ENCODE data around the gene RBMS1. TPM values are rescaled to one million over a fixed set of nuclear protein-coding genes. Genes with fewer than 3 reads are reported as not detected.

Gene RBMS1
- total and polyA plus RNA-seq, 2 experiments from 2014 or later, result 55.5 to 94.8 TPM

- no peaks in the 10 kb centered on the region for H3F3A ChIP-seq (replicated peaks; ENCODE audit: low read depth)
- no peak overlapping the region for H3K27ac ChIP-seq (ENCODE audit: low read depth)
- H4K20me1 ChIP-seq (replicated peaks; ENCODE audit: insufficient read depth), result peaks cover 22% of the 10 kb centered on the region
- Mint-ChIP-seq H3K4me1 (peaks cover 2% of the 10 kb centered on the region; the same call in 2 of the 3 replicates), H3K27me3 (ENCODE audit: insufficient read depth, low read depth, poor library complexity) (no peaks in the 10 kb centered on the region), H3K4me3 (no peak overlapping the region), H3K27ac (no peak overlapping the region), H3K9me3 (no peaks in the 10 kb centered on the region), H3K36me3 (ENCODE audit: low read depth) (peaks cover 2% of the 10 kb centered on the region; the same call in 1 of the 3 replicates)
- no peak for ATAC-seq
- H3K79me2 ChIP-seq (replicated peaks; ENCODE audit: insufficient read depth), result peaks cover 86% of the 10 kb centered on the region
- TF ChIP-seq POLR2AphosphoS5 (IDR thresholded peaks at IDR 0.05; ENCODE audit: low read depth) (no peak), ZNF462 (CRISPR knock-in tag; IDR thresholded peaks at IDR 0.05) (no peak), JUNB (IDR thresholded peaks at IDR 0.05; ENCODE audit: unreplicated experiment) (no peak), ZNF114 (CRISPR knock-in tag; IDR thresholded peaks at IDR 0.05) (no peak), CREB1 (CRISPR knock-in tag; IDR thresholded peaks at IDR 0.05; ENCODE audit: low read depth) (no peak), ETS1 (IDR thresholded peaks at IDR 0.05) (no peak), EZH2 (IDR thresholded peaks at IDR 0.05; ENCODE audit: low read depth, unreplicated experiment) (no peak)
- no peaks in the 10 kb centered on the region for H3K36me3 ChIP-seq (ENCODE audit: insufficient read depth)
- no peak overlapping the region for H3K4me3 ChIP-seq
- no peaks in the 10 kb centered on the region for H3K4me1 ChIP-seq (ENCODE audit: insufficient read depth)
- no peak overlapping the region for H2AFZ ChIP-seq
- H3K27me3 ChIP-seq (ENCODE audit: insufficient read depth), result no peaks in the 10 kb centered on the region
- DNase-seq (ENCODE audit: low spot score), result no peak
- peaks cover 7% of the 10 kb centered on the region; the same call in 1 of the 2 replicates for H3K9me2 ChIP-seq (ENCODE audit: insufficient read depth)
- H3K4me2 ChIP-seq, result no peak overlapping the region
Measured at GRCh38 chr2:160457588-160457987, 36.0 kb downstream of the RBMS1 start.

Measured in GM23338 (cell line).